MM.1S (cell line): ENCODE data around the gene COMT.

Experiments used
- EZH2phosphoT487 ChIP-seq: fragments of 300-600 bp; sonication (generic); IDR thresholded peaks from 2 replicates; pipeline ENCODE4 v1.6.1; 2018; ENCODE audit warnings: antibody characterized with exemption, low read length
- TF ChIP-seq, protein P1 (sequence below): fragments of 300-600 bp; sonication (generic); IDR thresholded peaks from 2 replicates; pipeline ENCODE4 v1.5.1; 2016; ENCODE audit warnings: antibody characterized with exemption, low read length, mixed read lengths

DNA sequence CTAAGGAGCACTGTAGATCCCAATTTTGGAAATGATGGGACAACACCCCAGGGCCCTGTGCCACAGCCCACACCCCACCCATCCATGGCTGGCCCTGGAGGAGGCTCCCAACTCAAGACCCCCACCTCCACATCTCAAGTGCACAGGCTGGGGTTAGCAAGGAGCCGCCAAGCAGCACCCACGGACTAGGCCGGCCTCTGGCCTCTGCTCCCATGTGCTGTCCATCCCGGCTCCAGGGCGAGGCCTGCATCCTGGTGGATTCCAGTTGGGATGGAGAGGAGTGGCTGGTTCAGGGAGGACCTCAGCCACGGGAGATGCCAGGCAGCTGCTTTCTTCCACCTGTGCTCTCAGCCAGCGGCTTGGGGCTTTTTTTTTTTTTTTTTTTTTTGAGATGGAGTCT is 43.4 kb upstream of the COMT start:
- TF ChIP-seq, protein P1, sequence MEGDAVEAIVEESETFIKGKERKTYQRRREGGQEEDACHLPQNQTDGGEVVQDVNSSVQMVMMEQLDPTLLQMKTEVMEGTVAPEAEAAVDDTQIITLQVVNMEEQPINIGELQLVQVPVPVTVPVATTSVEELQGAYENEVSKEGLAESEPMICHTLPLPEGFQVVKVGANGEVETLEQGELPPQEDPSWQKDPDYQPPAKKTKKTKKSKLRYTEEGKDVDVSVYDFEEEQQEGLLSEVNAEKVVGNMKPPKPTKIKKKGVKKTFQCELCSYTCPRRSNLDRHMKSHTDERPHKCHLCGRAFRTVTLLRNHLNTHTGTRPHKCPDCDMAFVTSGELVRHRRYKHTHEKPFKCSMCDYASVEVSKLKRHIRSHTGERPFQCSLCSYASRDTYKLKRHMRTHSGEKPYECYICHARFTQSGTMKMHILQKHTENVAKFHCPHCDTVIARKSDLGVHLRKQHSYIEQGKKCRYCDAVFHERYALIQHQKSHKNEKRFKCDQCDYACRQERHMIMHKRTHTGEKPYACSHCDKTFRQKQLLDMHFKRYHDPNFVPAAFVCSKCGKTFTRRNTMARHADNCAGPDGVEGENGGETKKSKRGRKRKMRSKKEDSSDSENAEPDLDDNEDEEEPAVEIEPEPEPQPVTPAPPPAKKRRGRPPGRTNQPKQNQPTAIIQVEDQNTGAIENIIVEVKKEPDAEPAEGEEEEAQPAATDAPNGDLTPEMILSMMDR, result no peak
- TF ChIP-seq EZH2phosphoT487, result no peak
